ENCODE results near the gene ZKSCAN3. TPM values are rescaled to one million over a fixed set of nuclear protein-coding genes. Genes with fewer than 3 reads are reported as not detected.

Gene ZKSCAN3
- total and polyA plus RNA-seq, 2 of the 8 experiments (the other 6 are each of a cell fraction or from before 2014, with no cell fraction given) = 2.7 to 9.8 TPM

- Histone ChIP-seq H4K20me1 (replicated peaks in 1 of 2; ENCODE audit: control insufficient read depth in 1 of 2, insufficient read depth in 2 of 2, low read length in 2 of 2) (no peaks in the 10 kb centered on the region), H2BK20ac (ENCODE audit: low read length) (no peak overlapping the region), H2BK15ac (ENCODE audit: low read length) (no peak overlapping the region), H3K79me1 (ENCODE audit: low read depth, low read length) (no peaks in the 10 kb centered on the region), H3K14ac (ENCODE audit: insufficient read length) (no peak overlapping the region), H3K27me3 (replicated peaks in 1 of 4; ENCODE audit: control insufficient read depth in 3 of 4, extremely low read depth in 1 of 4, insufficient read depth in 3 of 4, low read length in 3 of 4) (no peaks in the 10 kb centered on the region), H3K4me1 (replicated peaks in 1 of 4; ENCODE audit: control insufficient read depth in 3 of 4, insufficient read depth in 4 of 4, low read length in 3 of 4) (no peaks in the 10 kb centered on the region), H2BK120ac (replicated peaks; ENCODE audit: low read depth, low read length) (no peak overlapping the region), H3K56ac (replicated peaks; ENCODE audit: insufficient read length, low read depth, low read length) (no peak overlapping the region), H3K23ac (ENCODE audit: insufficient read length) (no peak overlapping the region), H3K18ac (ENCODE audit: extremely low read depth, low read length) (no peak overlapping the region), H3K23me2 (ENCODE audit: low read depth, low read length) (no peaks in the 10 kb centered on the region), H4K8ac (ENCODE audit: extremely low read depth, insufficient read depth, low read length) (no peak overlapping the region), H4K5ac (ENCODE audit: insufficient read length, low read depth, low read length) (no peak overlapping the region), H3K9ac (replicated peaks in 1 of 4; ENCODE audit: extremely low read depth in 1 of 4, low read depth in 3 of 4, low read length in 3 of 4) (no peak overlapping the region), H2AK5ac (ENCODE audit: low read depth, low read length) (no peak overlapping the region), H2AFZ (ENCODE audit: low read length) (no peak overlapping the region), H3K4me3 (ENCODE audit: extremely low read depth in 1 of 4, insufficient read depth in 2 of 4, low read depth in 3 of 4, low read length in 4 of 4) (no peak overlapping the region), H2BK12ac (ENCODE audit: low read depth, low read length) (no peak overlapping the region), H3K4me2 (ENCODE audit: insufficient read depth in 1 of 2, low read depth in 2 of 2, low read length in 2 of 2) (no peak overlapping the region), H3K79me2 (ENCODE audit: control insufficient read depth in 1 of 2, insufficient read depth in 2 of 2, low read length in 2 of 2) (no peaks in the 10 kb centered on the region), H3K9me3 (ENCODE audit: insufficient read depth in 2 of 2, low read depth in 1 of 2, low read length in 1 of 2) (peaks cover 29 to 31% of the 10 kb centered on the region in 2 experiments), H3K4ac (replicated peaks; ENCODE audit: insufficient read length, low read depth, low read length) (no peak overlapping the region), H4K91ac (replicated peaks; ENCODE audit: insufficient read length, low read length) (no peak overlapping the region), H3K36me3 (ENCODE audit: control insufficient read depth in 2 of 4, insufficient read depth in 4 of 4, low read length in 3 of 4) (peaks cover 7 to 27% (median 18%) of the 10 kb centered on the region in 4 experiments; a peak in 6 of 8 replicates), H3K27ac (ENCODE audit: low read depth, low read length) (no peak overlapping the region), H2BK5ac (ENCODE audit: low read depth, low read length) (no peak overlapping the region)
- ChIA-PET CTCF (ENCODE audit: partially characterized antibody) (no interaction called here), POLR2A (ENCODE audit: partially characterized antibody) (interaction anchor here (1.2 to 4.1 kb wide), 2 partner anchors 12 to 25 kb away, joined by 3 to 24 read pairs; partner anchors contain the start of gene ZSCAN31)
- 92% methylated on average over 1 of the region's 1 CpG; no CpG with 5 or more reads in 1 of the 2 experiments for WGBS, 2 experiments (ENCODE audit: extremely low coverage in 1 of 2, insufficient coverage in 1 of 2, insufficient read length in 1 of 2, insufficient replicate concordance in 2 of 2, low coverage in 1 of 2, low lambda C conversion rate in 2 of 2, missing lambda C conversion rate in 1 of 2)
- TF ChIP-seq JUND (IDR thresholded peaks at IDR 0.05; ENCODE audit: low read length) (no peak), RFX5 (IDR thresholded peaks at IDR 0.05; ENCODE audit: borderline replicate concordance, low read depth, low read length) (no peak), CREB1 (IDR thresholded peaks at IDR 0.05) (no peak), POLR2AphosphoS5 (IDR thresholded peaks at IDR 0.05; ENCODE audit: low read depth, low read length) (no peak), CHD1 (IDR thresholded peaks at IDR 0.05; ENCODE audit: low read depth, low read length) (no peak), ASH2L (IDR thresholded peaks at IDR 0.05; ENCODE audit: low read length) (no peak), USF2 (IDR thresholded peaks at IDR 0.05; ENCODE audit: low read length) (no peak), NRF1 (IDR thresholded peaks at IDR 0.05; ENCODE audit: low read depth, low read length) (no peak), BCL11A (IDR thresholded peaks at IDR 0.05; ENCODE audit: low read depth in 2 of 2, low read length in 2 of 2) (no peak), SP4 (IDR thresholded peaks at IDR 0.05; ENCODE audit: low read length) (no peak), MAFK (IDR thresholded peaks at IDR 0.05; ENCODE audit: low read depth, low read length) (no peak), KDM5A (IDR thresholded peaks at IDR 0.05; ENCODE audit: low read length) (no peak), EZH2 (IDR thresholded peaks at IDR 0.05; ENCODE audit: low read depth, low read length, severe bottlenecking) (no peak), CBX8 (IDR thresholded peaks at IDR 0.05; ENCODE audit: borderline replicate concordance, low read depth, low read length) (no peak)
- DNase-seq (ENCODE audit: low read depth in 1 of 2, low spot score in 2 of 2) (no peak), FAIRE-seq (no peak)
Observed at GRCh38 chr6:28323813-28324424, 25.8 kb upstream of the ZKSCAN3 start.

Measured in H1 (cell line).